Activated CD4-positive, alpha-beta T cell treated with anti-CD3 and anti-CD28 coated beads, Interleukin-2, amount 50 U/mL, for 16 hours (primary cell): ENCODE results near the gene G6PD.
"Not testable (repeated sequence)": the region's sequence is repeated elsewhere in the genome, so short reads cannot be mapped to it uniquely, and the experiment has no call there.

ENCODE experiments used
- DNase-seq: peaks from one replicate; pipeline ENCODE4 v3.0.0-alpha.2; 2020

Gene G6PD

DNA sequence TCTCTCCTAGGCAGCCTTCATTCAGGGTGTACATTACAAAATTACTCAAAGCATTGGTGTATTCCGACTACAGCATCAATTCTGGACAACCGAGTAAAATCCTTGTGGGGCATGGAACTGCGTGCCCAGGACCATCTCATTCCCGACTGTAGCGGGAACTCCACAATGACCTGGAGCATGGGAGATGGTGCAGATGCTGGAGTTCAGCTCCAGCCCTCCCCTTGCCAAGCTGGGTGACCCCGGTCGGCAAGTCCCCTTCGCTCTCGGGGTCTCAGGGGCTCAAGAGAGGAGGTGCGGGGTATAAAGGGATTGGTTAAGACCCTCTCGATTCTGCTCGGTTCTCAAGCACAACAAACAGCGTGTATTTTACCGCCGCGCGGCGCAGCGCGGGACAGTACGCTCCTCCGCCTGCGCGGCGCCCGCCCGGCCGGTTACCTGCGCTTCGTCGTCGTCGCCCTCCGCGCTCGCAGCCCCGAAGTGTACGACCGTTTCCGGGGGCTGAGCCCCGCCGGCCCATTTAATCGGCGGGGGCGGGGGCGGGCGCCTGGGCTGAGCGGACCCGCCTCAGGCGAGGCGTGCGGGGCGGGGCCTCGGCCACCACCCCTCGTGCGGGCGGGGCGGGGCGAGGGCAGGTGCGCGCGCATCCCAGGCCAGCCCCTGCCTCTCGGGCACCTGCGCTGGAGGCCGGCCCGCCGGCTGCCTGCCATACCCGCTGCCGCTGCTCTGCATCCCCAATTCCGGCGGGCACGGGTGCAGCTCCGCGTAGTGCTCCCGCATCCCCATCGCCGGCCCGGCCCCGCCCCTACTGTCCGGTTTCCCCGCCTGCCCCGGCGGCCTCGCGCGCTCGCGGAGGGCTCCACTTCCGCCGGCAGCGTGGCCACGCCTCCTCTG lies at the start of gene G6PD:
G6PD (minus strand) TSS at position 493 of the 891 bp plus-strand sequence. CDS start 691 bp downstream, outside the sequence.
- DNase-seq, result peak; percentile 76

GRCh38 chrX:154595559-154596249 lies 49.1 kb upstream of the G6PD start:
- no peak for DNase-seq

GRCh38 chrX:154594491-154594890 lies 47.8 kb upstream of the G6PD start:
- DNase-seq, result no peak

- DNase-seq, result no peak
Observed at GRCh38 chrX:154593201-154593600, 46.6 kb upstream of the G6PD start.

- no peak for DNase-seq
Observed at GRCh38 chrX:154592505-154592904, 45.9 kb upstream of the G6PD start.

GRCh38 chrX:154590415-154590814 lies 43.8 kb upstream of the G6PD start:
- DNase-seq, result not testable (repeated sequence)

DNA sequence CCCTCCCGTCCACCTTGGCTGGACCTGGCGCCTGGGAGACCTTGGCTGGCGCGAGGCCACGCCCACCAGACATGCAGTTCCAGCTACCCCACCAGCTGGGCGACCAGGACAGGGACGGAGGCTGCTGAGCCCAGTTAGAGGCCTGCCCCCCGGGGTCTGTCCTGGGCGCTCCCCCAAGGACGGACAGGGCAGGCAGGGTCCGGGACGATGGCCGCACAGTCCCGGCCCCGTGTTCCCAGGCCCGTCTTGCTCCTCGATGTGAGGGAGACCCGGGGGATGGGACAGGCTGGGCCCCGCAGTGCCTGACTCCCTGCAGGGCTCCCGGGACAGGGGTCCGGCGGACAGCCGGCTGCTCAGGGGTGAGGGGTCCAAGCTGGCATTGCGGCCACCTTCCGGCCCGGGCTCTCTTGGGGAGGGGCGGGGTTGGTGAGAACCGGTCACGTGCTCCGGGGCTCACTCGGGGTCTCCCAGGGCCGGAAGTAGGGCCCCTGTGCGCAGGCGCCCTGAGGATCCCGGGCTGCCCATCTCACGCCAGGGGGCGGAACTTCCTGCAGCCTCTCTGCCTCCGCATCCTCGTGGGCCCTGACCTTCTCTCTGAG lies 38.0 kb upstream of the G6PD start, which contains the start of gene CTAG1A:
CTAG1A (plus strand) TSS at position 549 of the 599 bp plus-strand sequence. CDS start 74 bp downstream, outside the sequence.
- not testable (repeated sequence) for DNase-seq

- not testable (repeated sequence) for DNase-seq
Observed at GRCh38 chrX:154582994-154583393, 36.3 kb upstream of the G6PD start.

DNA sequence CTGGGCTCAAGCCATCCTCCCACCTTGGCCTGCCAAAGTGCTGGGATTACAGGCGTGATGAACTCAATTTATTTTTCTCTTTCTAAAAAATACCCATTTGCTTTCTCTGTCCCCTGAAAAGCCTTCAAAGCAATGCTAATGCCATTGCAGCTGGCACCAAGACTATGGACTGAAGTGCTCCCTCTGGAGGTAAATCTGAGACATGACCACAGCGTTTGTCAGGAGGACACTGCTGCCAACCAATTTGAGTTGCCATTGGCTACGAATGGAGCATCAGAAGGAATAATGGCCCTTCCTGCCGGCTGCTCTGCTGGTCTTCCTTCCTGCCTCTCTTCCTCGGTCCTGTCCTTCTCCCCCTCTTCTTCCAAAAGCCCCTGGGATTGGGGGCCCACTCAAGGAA lies 28.4 kb upstream of the G6PD start:
- DNase-seq, result not testable (repeated sequence)

DNA sequence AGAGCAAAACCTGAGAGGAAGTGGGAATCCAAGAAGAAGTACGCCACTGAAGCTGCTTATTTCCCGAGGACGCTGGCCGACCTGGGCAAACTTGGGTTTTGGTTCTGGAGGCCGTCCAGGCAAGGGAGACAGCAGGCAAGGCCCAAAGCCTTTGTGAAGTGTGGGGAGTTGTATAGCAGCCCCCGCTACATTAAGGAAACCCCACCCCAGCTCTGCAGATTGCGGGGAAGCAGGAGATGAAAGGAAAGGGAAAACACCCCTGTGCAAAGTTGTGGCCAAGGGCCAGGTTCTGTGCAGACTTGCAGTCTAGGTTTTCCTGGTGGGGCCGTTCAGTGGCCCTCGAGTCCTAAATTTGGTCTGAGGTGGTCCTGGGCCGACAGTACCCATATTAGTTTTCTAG lies 26.4 kb upstream of the G6PD start:
- DNase-seq, result not testable (repeated sequence)

- DNase-seq, result not testable (repeated sequence)
Observed at GRCh38 chrX:154570361-154570760, 23.7 kb upstream of the G6PD start.

DNA sequence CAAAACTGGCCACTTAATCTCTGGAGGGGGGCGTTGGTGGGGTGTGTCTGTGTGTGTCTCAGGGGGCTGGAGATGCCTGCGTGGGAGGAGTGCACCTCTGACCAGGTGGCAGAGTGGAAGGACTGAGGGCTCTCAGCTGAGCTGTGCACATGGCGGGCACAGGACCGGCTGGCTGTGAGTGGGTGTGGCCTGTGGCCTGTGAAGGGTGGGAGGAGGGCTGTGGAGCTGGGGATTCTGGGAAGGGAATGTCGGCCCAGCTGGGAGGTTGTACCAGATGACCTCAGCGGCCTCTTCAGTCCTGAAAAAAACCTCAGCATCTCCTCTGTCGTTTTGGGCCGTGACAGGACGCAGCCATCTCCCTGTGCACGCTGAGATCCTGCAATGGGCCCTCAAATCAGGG lies 15.6 kb upstream of the G6PD start:
- not testable (repeated sequence) for DNase-seq

- not testable (repeated sequence) for DNase-seq
Observed at GRCh38 chrX:154560326-154560725, 13.7 kb upstream of the G6PD start.

DNA sequence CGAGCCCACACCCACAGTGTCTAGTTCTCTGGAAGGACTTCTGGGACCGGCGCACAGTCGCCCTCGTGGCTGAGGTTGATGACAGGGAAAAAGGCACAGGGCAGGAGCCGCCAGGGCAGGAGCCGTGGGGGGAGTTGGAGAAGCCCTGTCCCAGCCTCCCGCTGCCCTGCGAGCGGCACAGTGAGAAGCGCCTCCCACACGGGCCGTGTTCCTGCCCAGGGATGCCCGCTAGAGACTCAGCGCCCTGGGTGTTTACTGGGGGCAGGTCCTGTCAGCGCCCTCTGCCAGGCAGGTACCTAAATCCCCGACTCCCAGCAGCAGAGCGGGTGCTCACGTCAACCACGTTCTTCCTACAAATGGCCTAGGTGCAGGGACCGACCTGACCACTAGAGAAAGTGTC lies 12.2 kb upstream of the G6PD start:
- not testable (repeated sequence) for DNase-seq

DNA sequence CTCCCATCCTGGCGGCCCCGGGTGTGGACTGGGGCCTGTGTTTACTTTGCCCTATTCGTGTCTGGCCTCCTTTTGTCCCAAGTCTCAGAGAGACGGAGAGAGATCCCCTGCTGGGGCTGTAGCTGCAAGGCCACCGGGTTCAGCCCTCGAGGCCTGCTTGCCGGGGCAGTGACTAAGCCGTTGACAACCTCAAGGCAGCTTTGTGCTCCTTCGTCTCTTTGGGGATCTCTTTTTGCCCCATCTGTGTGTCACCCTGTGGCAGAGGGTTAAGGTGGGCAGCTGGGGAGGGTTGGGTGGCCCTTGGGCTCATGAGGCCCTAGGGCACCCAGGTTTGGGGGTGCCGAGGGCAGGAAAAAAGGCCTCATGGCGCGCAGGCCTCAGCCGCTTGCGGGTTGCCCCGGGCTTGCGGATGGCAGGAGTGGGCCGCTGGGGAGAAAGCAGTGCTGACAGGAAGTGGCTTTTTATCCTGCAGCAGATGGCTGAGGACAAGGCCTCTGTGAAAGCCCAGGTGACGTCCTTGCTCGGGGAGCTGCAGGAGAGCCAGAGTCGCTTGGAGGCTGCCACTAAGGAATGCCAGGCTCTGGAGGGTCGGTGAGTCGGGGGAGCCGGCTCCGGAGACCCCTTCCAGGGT lies 11.5 kb upstream of the G6PD start:
- not testable (repeated sequence) for DNase-seq

- DNase-seq, result not testable (repeated sequence)
Observed at GRCh38 chrX:154552112-154552806, 5.6 kb upstream of the G6PD start.

DNA sequence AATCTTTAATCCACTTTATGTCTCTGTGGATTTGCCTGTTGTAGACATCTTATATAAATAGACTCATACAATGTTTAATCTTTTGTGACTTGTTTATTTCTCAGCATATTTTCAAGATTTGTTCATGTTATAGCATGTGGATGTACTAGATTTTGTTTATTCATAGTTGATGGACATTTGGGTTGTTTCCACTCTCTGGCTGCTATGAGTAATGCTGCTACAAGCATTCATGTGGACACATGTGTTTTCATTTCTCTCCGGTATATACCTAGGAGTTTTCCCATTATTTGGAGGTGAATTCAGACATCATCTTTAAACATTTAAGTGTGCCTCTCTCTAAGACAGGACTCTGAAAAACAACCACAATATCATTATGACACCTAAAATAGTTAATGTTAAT lies 3.1 kb upstream of the G6PD start:
- no peak for DNase-seq

GRCh38 chrX:154548028-154548316 lies 1.3 kb upstream of the G6PD start:
- no peak for DNase-seq

GRCh38 chrX:154547245-154548027 lies 790 bp upstream of the G6PD start, which contains the start of gene IKBKG:
IKBKG (plus strand) TSS chrX:154547620; CDS start chrX:154552003, 4,383 bp downstream.
- DNase-seq, result peak; percentile 92

GRCh38 chrX:154545673-154546274 lies 872 bp downstream of the G6PD start:
- DNase-seq, result no peak
